PC-9 (cell line): ENCODE results near the gene HOXB3.

ENCODE experiments used
- CTCF ChIP-seq: fragments of 200-600 bp; sonication (generic); conservative IDR thresholded peaks from 2 replicates; pipeline ENCODE4 v1.6.1; 2017; ENCODE audit warnings: mixed run types, antibody characterized with exemption, mild to moderate bottlenecking, moderate library complexity
- EZH2 ChIP-seq: fragments of 200-600 bp; sonication (generic); IDR thresholded peaks from 2 replicates; pipeline ENCODE4 v1.8.0; 2017; ENCODE audit warnings: antibody characterized with exemption, low read depth

GRCh38 chr17:48556229-48556575, 33.8 kb downstream of the HOXB3 start:
- no peak for TF ChIP-seq CTCF
- no peak for TF ChIP-seq EZH2
